Transverse colon (tissue), 4 donors: Measurements from ENCODE around the gene ZNF444.

Source experiments
- POLR2A ChIP-seq: fragments of 450-650 bp; IDR thresholded peaks from one replicate; pipeline ENCODE4 v1.6.1; 2016; ENCODE audit warnings: antibody characterized with exemption, mild to moderate bottlenecking, moderate library complexity
- POLR2AphosphoS5 ChIP-seq, 3 donors: sonication (generic); formaldehyde crosslinking; IDR thresholded peaks; one replicate each; pipeline ENCODE4 v1.6.1; 2016; ENCODE audit warnings: antibody characterized with exemption in 3 of 3
- TF ChIP-seq, protein P1 (sequence below), 5 experiments: fragments of 200-600 bp in 3 of 5; fragments of 450-650 bp in 2 of 5; sonication (generic) in 3 of 5; IDR thresholded peaks; 1 replicate in 2 of 5; 2 replicates in 3 of 5; pipeline ENCODE4 v1.5.1; 2016 to 2017; ENCODE audit warnings: antibody characterized with exemption in 5 of 5, inconsistent platforms in 3 of 5, mild to moderate bottlenecking in 2 of 5, moderate library complexity in 1 of 5

DNA sequence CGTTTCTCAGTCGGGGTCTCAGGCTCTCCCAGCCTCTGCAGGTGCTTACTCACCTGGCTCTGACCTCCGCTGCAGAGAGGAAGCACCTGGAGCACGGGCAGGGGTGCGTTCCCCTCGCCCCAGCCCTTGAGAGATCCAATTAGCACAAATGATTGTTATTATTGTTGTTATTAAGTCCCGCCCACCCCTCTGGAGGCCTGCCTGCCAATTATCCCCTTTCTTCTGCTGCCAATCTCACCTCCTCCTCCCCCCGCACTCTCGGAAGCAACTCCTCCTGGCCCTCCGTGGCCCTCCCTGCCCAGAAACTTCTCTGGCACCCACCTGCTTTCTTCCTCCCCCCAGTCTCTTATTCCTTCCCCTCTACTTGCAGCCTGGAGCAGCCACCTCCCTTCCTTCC, 28.8 kb upstream of the ZNF444 start:
- TF ChIP-seq, protein P1, sequence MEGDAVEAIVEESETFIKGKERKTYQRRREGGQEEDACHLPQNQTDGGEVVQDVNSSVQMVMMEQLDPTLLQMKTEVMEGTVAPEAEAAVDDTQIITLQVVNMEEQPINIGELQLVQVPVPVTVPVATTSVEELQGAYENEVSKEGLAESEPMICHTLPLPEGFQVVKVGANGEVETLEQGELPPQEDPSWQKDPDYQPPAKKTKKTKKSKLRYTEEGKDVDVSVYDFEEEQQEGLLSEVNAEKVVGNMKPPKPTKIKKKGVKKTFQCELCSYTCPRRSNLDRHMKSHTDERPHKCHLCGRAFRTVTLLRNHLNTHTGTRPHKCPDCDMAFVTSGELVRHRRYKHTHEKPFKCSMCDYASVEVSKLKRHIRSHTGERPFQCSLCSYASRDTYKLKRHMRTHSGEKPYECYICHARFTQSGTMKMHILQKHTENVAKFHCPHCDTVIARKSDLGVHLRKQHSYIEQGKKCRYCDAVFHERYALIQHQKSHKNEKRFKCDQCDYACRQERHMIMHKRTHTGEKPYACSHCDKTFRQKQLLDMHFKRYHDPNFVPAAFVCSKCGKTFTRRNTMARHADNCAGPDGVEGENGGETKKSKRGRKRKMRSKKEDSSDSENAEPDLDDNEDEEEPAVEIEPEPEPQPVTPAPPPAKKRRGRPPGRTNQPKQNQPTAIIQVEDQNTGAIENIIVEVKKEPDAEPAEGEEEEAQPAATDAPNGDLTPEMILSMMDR (IDR thresholded peaks at IDR 0.05): no peak
- TF ChIP-seq POLR2AphosphoS5 (IDR thresholded peaks at IDR 0.05) (no peak), POLR2A (no peak)
